GM18909 (cell line): ENCODE measurements around the gene SOS2.
"Not testable (repeated sequence)": the region's sequence is repeated elsewhere in the genome, so short reads cannot be mapped to it uniquely, and the experiment has no call there.

ENCODE experiments used
- ATAC-seq: cut with Tn5 transposase; IDR thresholded peaks from one replicate; pipeline ENCODE4 v1.9.1; 2021; ENCODE audit warnings: mild to moderate bottlenecking; ENCODE audit not compliant: unreplicated experiment, poor library complexity

Gene SOS2

DNA sequence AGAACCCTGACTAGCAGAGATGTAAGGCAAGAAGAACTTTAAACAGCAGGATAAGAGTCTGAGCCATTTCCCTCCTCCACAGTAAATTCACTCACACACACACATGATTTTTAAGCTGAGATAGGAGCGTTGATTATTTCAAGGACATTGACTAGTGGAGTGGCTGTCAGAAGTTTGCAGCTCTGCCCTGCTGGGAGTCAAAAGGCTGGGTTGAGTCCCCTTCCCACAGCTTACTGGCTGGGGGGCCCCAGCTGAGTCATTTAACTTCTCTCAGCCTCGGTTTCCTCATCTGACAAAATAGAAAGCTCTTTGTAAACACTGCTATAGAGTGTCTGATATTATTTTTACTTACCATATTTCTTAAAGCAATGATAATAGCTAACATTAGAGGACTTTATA is 143.3 kb downstream of the SOS2 start:
- no peak for ATAC-seq

DNA sequence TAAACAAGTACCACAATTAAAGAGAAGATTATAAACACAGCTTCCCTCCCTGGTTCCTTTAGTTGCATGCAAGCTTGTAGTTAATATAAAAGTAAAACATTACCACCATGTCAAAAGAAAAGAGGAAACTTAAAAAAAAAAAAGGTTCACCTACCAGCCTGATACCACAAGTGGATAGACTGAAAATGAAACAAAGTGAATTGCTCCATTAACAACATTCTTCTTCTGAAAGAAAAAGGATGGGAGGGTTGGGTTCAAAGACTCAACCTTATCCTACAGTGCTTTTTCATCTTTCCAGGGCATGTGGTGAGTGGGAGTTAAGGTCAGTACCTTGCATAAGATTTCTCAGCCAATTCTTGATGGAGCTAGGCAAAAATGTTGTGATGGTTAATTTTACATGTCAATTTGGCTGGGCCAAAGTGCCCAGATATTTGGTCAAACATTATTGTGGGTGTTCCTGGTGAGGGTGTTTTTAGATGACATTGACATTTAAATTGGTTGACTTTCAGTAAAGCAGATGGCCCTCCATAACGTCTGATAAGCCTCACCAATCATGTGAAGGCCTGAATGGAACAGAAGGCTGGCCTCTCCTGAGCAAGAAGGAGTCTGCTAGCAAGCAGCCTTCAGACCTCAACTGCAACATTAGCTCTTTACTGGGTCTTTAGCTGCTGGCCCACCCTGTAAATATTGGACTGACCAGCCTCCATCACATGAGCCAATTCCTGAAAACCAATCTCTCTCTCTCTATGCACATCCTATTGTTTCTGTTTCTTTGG is 143.8 kb downstream of the SOS2 start:
- no peak for ATAC-seq

DNA sequence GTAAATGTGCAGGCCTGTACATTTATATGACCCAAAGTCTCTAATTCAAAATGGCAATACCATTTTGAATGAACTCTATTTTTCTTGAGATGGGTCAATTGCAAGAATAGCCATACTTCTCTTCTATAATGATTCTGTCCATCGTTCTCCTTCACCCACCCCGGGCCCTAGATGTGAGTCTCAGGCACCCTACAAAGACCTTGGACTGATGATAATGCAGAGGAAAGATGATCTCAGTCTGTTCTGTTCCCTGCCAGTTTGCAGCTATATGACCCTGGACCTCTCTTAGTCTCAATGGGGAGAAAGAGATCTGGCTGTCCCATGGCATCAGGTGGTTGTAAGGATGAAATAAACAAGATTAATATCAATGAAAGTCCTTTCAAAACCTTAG is 145.1 kb downstream of the SOS2 start:
- no peak for ATAC-seq

DNA sequence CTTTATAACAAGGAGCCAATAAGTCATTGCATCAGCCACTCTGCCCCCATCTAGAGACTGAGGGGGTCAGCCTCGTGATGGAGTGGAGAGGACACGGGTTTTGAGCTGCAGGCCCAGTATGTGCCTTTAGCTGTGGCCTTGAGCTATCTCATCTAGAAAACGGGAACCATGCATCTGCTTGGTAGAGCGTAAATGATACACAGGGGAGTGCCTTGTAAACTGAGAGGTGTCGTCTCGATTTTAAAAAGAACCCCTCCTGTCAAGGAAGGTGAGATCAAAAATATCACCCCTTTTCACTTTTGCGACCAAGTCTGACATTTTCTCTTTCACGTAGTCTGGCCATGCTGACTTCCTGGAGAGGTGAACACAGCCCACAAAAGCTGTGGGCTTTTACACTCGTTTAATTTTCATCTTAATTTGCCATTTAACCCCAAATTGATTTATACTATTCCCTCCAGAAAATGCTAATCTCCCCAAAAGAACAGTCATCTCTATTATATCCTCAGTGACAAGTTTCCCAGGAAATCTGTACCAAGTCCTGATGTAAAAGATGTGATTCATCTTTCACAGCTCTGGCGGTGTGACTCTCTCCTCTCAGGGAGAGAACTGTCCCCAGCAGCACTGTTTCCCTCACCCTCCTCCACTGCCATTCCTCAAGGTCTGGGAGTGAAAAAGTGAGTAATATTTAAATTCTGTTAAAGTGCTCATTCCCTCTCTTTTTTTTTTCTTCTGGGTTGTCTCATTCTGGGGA is 145.6 kb downstream of the SOS2 start:
- ATAC-seq = peak; percentile 61

DNA sequence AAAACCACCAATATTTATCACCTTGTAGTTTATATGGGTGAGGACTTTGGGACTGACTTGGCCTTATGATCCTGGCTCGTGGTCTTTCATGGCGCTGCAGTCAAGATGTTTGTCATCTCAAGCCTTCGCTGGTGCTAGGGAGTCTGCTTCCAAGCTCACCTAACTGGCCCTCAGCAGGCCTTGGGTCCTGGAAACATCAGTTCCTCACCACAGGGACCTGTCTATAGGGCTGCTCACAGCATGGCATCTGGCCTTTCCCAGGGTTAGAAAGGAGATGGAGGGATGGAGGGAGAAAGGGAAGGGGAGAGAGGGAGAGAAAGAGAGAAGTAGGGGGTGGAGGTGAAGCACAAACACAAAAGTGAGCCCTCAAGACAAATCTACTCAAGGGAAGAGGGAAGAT is 146.7 kb downstream of the SOS2 start:
- no peak for ATAC-seq

DNA sequence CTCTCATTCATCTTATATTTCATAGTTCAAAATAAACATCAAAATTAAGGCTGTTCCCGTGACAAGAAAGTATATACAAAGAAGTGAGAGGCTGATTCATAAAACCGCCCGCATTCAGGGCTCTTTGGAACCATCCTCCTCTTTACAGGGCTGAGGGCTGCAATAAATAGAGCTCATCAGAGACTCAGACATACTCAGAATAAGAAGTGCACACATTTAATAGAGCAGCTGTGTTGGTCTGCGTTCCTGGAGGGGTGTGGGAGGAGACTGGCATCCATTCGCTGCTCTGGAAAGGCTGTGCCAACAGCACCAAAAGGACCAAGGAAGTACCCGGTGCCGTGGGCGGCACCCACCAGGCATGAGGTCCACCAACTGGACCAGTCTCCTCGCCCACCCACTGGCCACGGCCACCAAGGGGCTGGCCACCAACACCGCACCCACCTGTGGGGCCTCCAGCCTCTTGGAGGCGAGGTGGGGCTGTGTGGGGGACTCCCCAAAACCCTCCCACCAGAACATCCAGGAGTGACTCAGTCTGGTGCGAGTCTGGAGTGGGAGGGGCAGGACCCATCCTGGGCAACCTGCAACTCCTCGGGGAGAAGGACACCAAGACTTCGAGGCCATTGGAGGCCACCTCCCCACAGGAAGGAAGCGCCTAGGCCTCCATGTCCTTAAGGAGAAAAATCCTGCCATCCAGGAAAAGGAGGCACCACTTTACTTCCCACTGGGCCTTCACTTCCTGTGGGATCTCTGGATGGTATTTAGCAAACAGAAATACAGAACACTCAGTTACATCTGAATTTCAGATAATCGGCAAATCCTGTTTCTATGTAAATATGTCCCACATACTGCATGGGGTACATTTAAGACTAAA is 147.7 kb downstream of the SOS2 start:
- ATAC-seq = peak; percentile 41

DNA sequence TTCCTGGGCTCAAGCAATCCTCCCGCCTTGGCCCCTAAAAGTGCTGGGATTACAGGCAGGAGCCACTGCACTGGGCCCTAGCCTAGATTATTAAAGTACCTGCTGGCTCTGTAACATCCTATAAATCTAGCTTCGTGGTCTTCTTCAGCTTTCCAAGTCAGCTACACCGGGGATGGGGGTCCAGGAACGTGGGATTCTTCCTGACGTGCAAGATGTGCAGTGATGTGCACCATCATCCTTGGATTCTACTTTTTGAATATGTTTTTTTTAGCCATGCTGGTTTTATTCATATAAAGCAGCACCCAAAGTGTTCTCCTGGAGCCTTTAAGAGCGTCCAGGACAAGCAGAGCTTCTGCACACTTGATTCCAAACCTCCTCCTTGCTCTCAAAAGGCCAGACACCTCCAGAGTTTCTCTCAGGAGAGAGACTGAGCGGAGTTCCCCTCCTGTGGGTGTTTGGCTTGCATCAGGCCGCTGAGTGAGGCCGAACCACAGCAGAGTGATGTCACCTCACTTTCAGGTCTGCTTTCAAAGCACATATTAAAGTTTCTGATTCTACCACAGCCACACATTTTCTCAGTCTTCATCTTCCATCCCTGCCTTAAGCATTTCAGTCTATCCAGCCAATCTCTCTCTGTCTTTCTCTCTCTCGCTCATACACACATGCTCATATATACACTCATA is 148.5 kb downstream of the SOS2 start:
- ATAC-seq = peak; percentile 81

DNA sequence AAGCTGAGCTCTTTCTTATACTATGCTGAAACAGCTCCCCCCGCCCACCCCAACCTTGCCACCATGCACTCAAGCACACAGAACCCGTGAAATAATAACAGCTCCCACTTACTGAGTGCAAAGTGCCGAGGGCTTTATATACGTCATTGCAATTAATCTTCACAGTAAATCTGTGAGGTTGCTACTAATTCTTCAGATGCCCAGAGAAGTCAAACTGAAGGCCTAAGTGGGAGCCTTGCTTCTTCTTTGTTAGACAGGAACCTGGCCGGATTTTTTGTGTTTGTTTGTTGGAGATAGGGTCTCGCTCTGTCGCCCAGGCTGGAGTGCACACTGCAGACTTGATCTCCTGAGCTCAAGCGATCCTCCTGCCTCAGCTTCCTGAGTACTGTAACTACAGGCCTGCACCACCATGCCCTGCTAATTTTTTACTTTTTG is 149.1 kb downstream of the SOS2 start:
- ATAC-seq = no peak

DNA sequence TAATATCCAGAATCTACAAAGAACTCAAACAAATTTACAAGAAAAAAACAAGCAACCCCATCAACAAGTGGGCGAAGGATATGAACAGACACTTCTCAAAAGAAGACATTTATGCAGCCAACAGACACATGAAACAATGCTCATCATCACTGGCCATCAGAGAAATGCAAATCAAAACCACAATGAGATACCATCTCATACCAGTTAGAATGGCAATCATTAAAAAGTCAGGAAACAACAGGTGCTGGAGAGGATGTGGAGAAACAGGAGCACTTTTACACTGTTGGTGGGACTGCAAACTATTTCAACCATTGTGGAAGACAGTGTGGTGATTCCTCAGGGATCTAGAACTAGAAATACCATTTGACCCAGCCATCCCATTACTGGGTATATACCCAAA is 152.3 kb downstream of the SOS2 start:
- not testable (repeated sequence) for ATAC-seq

DNA sequence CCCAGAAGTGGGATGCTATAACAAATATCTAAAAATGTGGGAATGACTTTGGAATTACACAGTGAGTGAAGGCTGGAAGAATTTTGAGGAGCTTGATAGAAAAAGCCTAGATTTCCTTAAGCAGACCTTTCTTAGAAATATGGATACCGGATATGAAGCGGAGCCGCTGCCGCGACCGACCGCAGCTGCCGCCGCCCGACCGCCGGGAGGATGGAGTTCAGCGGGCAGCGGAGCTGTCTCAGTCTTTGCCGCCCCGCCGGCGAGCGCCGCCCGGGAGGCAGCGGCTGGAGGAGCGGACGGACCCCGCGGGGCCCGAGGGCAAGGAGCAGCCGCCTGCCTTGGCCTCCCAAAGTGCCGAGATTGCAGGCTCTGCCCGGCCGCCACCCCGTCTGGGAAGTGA is 157.7 kb downstream of the SOS2 start:
- not testable (repeated sequence) for ATAC-seq

DNA sequence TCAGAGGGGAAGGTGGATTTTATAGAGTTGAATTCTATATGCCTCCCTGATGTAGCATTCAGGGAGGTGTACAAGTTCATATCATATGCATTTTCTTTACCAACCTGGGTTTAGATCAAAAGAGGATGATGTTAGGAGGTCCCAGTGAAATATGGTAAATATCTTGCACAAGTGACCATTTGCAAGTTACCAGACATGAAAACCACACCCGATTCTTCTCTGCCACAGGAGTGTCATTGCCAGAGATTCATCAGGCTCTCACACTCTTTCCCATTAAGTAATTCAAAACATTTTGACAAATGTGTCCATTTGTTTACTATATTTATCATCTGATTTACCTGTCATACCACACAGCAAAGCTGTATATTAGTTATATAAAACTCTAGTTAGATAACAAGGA is 159.0 kb downstream of the SOS2 start:
- ATAC-seq = no peak

DNA sequence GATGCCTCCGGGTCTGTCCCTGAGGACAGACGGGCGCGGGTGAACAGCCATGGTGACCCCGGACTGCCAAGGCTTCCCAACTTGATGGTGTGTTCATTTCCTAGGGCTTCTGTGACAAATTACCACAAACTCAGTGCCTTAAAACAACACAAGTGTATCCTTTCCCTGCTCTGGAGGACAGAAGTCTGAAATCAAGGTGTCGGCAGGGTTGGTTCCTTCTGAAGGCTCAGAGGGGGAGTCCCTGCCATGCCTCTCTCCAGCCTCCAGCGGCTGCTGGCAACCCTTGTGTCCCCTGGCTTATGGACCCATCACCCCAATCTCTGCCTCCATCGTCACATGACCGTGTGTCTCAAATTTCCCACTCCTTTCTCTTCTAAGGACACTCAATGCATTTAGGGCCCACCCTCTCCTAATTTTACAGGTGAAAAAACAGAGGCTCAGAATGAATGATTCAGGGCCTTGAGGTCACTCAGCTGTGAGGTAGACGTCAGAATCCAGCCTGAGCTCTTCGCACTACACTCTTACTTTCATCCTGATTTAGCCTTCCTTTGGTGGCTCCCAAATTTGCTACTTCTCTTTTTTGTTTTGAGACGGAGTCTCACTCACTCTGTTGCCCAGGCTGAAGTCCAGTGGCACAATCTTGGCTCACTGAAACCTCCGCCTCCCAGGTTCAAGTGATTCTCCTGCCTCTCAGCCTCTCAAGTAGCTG is 160.4 kb downstream of the SOS2 start:
- no peak for ATAC-seq

DNA sequence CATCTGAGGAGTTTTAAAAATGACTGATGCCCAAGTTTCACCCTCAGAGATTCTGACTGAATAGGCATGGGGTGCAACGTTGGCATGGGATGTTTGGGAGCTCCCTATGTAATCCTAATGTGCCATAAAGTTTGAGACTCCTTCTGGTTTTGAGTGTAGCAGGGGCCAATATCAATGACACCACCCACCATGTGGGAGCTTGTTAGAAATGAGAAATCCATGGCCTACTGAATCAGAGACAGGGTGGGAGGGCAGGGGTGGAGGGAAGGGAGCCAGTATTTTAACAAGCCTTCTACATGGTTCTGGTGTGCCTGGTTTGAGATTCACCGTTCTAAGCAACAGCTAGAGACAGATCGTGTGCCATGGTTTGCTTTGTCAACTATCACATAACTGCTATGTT is 161.1 kb downstream of the SOS2 start:
- ATAC-seq = no peak

DNA sequence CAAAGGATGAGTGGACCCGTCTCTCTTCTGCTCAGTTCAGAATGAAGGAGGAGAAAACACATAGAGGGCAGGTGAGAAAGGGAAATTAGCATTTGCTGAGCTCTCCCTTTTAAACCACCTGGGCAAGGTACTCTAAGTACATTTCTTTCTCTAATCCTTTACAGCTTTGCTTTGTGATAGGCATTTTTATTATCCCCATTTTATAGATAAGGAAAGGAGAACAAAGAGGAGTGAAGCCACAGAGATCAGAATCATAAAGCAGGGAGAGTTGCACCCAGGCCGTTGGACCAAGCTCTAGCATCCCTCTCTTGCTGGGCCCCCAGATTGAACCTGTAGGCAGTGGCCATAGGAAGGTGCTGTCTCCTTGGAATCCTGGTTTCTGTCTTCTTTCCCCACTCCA is 162.1 kb downstream of the SOS2 start:
- ATAC-seq = no peak

DNA sequence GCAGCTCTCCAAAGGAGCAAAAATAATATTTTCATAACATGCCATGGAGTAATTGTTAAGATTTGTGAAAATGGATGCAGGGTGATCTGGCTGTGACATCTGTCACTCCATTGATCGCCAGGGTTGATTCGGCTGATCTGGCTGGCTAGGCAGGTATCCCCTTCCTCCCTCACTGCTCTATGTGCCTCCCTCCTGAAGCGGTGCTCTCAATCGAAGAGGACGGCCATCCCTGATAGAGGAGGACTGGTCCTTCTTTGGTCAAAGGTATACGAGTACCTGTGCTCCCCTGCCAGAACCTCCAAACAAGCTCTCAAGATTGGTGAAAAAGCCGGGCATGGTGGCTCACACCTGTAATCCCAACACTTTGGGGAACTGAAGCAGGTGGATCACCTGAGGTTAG is 162.9 kb downstream of the SOS2 start:
- no peak for ATAC-seq

DNA sequence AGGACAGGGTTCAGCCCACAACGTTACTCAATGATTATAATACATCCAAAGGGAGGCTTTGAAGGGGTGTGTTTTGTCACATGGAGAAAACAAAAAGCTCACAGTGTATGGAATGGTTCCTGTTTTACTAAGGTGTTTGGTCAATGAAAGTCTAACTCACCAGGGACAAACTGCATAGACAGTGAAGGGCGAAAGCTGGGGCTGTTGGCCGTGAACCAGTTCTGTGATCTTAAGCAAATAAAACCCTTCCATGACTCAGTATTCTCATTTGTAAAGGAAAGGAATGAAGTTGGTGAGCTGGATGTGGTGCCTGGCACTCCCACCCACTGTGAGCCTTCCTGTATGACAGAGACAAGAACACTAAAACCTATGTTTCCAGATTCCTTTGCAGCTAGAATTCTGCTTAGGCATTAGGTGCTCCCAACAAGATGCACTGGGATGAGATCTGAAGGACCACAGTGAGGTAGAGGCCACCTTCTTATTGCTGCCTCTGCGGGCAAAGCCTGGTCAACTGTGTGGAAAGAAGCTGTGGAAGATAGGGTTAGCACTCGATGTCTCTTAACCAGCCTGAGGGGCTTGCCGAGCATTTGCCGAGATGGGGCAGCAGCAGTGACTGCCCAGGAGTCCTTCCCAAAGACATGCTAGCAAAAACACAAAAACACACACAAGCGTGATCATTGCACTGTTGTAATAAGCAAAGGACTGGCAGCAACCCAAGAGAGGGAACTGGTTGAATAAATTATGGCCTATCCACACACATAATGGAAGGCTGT is 163.5 kb downstream of the SOS2 start:
- no peak for ATAC-seq
